8988T (cell line): Measurements from ENCODE around the gene GRIA2.

Experiments
- DNase-seq: peaks from one replicate; pipeline ENCODE4 v3.0.0; 2011

GRIA2 gene

DNA sequence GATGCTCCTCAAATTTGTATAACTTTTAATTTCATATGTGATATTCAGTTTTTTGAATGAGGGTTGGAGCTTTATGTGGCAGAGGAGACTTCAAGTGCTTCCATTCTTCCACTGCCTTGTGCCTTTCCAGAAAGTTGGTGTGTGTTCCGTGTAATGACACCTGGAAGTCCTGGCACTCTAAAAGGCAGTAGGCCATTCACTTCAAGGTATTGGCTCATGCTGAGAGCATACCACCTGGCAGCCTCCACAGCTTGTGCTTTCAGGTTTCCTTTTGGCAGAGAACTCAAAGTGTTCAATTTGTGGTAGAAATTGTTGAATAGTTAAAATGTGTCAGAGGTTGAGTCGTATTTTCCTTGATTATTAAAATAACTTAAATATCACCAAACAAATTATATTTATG lies 49.6 kb downstream of the GRIA2 start:
- DNase-seq, result no peak

DNA sequence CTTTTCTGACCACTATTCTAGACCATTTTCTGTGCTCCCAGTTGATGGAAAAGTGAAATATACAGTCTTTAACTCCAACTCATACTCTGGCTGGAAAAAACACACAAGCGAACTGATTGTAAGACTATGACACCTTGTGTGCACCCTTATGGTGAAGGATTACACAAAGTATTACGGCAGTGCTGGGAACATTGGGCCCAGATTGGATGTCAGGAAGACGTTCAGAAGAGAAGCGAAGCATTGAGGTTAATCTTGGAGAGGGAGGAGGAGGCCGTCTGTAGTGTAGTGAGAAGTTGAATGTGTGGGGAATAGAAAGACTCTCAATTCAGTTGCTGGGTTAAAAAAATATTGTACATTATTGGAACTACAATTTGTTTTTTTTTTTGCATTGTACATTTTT lies 50.0 kb downstream of the GRIA2 start:
- no peak for DNase-seq

- DNase-seq, result no peak
Measured at GRCh38 chr4:157271166-157271869, 50.8 kb downstream of the GRIA2 start.

- no peak for DNase-seq
Measured at GRCh38 chr4:157280673-157281072, 60.1 kb downstream of the GRIA2 start.

- DNase-seq, result no peak
Measured at GRCh38 chr4:157282019-157282418, 61.5 kb downstream of the GRIA2 start.

GRCh38 chr4:157287445-157287844 lies 66.9 kb downstream of the GRIA2 start:
- no peak for DNase-seq

DNA sequence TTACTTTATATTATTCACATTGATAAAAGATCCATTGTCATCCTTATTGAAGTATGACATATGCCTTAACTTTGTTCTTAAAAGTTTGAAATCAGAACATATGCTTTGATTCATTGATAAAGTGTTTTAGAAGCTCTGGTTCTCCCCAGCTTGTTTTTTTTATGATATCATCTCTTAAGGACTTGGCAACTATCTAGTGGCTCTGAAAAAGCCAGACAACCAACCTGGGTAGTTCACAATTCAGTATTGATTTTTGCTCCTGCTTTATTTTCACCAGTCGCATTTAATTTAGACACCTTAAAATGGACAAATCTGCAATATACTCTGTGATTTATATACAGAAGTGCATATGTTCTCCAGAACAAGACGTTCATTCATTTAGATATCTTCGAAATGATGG lies 70.1 kb downstream of the GRIA2 start:
- DNase-seq, result no peak

GRCh38 chr4:157291071-157291470 lies 70.5 kb downstream of the GRIA2 start:
- DNase-seq, result no peak

GRCh38 chr4:157293673-157294072 lies 73.1 kb downstream of the GRIA2 start:
- DNase-seq, result no peak

DNA sequence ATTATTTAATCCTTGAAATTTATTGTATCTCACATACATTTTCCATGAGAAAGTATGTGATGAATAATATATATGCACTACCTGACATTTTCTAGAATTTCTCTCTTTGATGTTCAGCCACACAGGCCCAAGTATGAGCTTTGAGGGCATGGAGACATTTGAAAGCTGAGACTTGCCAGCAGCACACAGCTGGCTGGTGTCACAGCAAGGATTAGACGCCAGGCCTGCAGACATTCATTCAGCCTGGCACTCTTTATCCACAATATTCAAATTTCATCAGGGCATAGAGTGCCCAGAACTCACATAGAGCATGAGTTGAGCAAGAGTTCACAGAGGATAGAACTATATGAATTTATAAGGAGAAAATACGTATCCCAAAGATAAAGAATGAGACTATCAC lies 74.0 kb downstream of the GRIA2 start:
- no peak for DNase-seq

DNA sequence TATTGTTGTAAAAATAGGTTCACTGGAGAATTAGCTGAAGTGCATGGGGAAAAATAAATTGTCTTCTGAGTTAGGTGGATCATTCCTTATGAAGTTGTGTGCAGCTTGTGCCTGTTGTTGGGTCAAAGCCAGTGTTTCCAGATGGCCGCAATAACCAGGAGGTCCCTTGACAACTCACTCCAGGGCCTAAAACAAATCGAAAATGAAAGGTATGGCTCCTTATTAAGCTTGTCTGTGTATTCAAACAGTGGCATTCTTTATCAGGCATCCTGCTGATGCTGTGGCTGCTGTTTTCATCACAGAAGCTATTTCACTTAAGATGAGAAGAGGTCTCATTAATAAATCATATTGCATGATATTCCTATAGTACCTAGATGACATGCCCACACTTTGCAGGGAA lies 80.2 kb downstream of the GRIA2 start:
- no peak for DNase-seq

DNA sequence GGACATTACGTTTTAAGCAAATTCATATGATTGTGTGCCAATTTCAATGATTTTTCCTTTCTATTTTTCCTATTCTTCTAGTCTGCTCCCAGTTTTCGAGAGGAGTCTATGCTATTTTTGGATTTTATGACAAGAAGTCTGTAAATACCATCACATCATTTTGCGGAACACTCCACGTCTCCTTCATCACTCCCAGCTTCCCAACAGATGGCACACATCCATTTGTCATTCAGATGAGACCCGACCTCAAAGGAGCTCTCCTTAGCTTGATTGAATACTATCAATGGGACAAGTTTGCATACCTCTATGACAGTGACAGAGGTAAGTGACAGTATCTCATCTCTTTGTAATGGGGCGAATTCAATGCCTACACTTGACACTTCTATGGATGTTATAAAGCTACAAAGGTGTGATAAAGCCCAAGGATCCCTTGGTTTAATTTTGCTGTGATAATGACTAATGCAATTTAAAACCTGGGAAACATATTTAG lies 83.0 kb downstream of the GRIA2 start:
- no peak for DNase-seq

DNA sequence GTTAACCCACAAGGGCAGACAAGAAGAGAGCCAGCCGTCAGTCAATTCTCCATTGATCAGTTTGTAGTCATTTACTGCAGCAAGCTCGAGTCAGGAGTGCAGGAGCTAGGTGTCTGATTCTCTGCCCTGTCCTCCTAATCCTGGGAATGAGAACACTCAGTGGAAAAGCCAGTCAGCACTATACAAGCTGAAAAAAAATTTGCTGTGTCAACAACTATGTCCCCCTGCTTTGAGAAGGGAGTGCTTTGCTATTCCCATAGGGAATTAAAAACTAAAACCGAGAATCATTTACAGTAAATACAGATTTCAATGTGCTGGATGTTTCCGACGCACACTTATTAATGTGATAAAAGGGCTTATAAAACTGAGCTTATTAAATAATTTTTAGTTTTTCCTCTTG lies 84.2 kb downstream of the GRIA2 start:
- no peak for DNase-seq

DNA sequence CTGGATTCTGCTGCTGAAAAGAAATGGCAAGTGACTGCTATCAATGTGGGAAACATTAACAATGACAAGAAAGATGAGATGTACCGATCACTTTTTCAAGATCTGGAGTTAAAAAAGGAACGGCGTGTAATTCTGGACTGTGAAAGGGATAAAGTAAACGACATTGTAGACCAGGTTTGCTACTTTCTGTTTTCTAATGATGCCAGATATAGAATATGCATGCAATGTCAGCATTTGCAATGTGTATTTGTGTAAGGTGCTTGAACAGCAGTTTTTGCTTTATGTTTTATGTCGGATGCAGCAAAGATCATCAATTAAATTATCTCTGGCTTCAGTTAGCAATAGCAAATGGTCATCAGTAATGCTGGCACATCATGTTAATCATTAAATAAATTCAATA lies 92.2 kb downstream of the GRIA2 start:
- no peak for DNase-seq

DNA sequence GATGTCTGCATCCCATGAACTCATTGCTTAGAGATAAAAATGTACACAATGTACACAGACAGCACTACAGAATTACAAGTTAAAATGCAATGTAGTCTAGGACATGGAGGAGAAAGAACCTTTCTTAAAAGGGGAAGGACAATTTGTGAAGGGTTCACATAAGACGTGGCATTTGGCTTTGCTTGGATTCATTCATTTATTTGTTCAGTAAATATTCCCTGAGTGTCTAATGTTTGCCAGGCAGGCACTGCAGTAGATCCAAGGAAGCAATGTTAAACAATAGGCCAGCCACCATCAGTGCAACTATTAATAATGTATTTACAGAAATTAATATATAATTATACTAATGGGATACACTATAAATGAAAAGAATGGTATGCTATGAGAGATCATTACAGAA lies 94.4 kb downstream of the GRIA2 start:
- no peak for DNase-seq

GRCh38 chr4:157315968-157316367 lies 95.4 kb downstream of the GRIA2 start:
- DNase-seq, result no peak

- DNase-seq, result no peak
Measured at GRCh38 chr4:157320092-157320491, 99.6 kb downstream of the GRIA2 start.

GRCh38 chr4:157327666-157328065 lies 107.1 kb downstream of the GRIA2 start:
- DNase-seq, result no peak

DNA sequence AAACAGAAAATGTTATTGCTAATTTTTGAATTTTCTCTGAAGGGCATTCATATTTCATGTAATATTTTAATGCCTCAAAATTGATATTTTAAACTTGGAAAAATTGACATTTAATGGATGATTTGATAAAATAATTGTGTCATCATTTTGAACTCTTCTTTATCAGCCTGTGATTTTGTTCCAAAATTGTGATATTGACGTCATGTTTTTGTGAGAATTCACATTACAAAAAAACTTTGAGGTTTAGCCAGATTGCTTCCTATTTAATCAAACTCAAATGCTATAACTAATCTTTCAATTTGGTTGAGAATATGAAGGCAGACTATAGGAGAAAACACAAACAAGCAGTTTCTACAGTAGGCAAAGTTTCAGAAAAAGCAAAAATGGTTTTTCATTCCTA lies 137.4 kb downstream of the GRIA2 start:
- no peak for DNase-seq

DNA sequence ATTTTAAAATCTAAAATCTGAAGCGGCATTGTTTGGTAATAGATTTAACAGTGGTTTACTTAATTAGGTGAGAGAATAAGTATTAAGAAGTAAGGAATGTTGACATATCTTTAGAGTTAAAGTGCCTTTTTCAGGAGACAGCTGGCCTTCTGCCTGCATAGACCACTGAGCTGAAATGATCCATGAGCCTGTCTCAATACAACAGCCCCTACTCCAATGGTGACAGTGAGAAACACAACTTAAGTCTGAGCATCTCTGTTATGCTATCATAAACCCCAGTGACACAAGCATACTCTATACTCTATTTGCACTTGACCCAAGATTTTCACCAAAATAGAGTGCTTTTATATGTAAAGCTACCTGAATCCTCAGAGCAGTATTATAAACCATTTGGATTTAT lies 137.9 kb downstream of the GRIA2 start:
- no peak for DNase-seq

- no peak for DNase-seq
Measured at GRCh38 chr4:157358851-157359250, 138.3 kb downstream of the GRIA2 start.

- no peak for DNase-seq
Measured at GRCh38 chr4:157363360-157363759, 142.8 kb downstream of the GRIA2 start.

- no peak for DNase-seq
Measured at GRCh38 chr4:157372154-157372553, 151.6 kb downstream of the GRIA2 start.

- no peak for DNase-seq
Measured at GRCh38 chr4:157372567-157372966, 152.0 kb downstream of the GRIA2 start.

DNA sequence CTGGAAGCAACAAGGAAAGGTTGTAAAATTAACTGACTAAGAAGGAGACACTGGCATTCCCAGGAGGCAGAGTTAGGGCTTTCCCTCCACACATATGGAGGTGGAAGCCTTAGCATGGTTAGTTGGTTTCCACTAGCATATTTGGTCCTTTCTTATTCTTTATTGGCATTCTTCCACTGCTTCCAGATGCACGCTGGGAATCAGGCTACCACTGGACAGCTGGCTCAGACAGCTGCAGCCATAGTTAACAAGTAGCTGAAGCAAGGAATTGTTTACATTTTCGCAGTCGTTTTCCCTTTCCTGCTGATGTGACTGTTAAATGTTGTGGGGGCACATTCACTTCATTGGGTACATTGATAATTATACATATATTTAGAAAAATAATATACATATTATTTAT lies 169.2 kb downstream of the GRIA2 start:
- DNase-seq, result no peak
